Measurements from ENCODE around the gene URB2.
A peak's percentile ranks its signal among the peaks of the same experiment; 100 is the strongest.
"Not testable (repeated sequence)": the region's sequence is repeated elsewhere in the genome, so short reads cannot be mapped to it uniquely, and the experiment has no call there.

Gene URB2

GRCh38 chr1:229694053-229694693 lies 68.1 kb downstream of the URB2 start:
- DNase-seq: peak; percentile 69

- DNase-seq: no peak
Observed at GRCh38 chr1:229696385-229696784, 70.3 kb downstream of the URB2 start.

- DNase-seq: no peak
Observed at GRCh38 chr1:229699613-229700267, 73.7 kb downstream of the URB2 start.

GRCh38 chr1:229704157-229704556 lies 78.1 kb downstream of the URB2 start:
- DNase-seq: no peak

- DNase-seq: not testable (repeated sequence)
Observed at GRCh38 chr1:229705152-229705551, 79.1 kb downstream of the URB2 start.

GRCh38 chr1:229707127-229707526 lies 81.1 kb downstream of the URB2 start:
- DNase-seq: not testable (repeated sequence)

GRCh38 chr1:229709500-229710013 lies 83.5 kb downstream of the URB2 start:
- DNase-seq: no peak

Measured in left hindlimb (tissue), 1 donor.